ENCODE data around the gene MRPL30.

MRPL30 gene

GRCh38 chr2:99171377-99172140 lies 9.4 kb upstream of the MRPL30 start:
- TF ChIP-seq CEBPB (IDR thresholded peaks at IDR 0.05) = no peak
- TF ChIP-seq TEAD4 (IDR thresholded peaks at IDR 0.05) = no peak
- no peak for TF ChIP-seq YY1 (IDR thresholded peaks at IDR 0.05; ENCODE audit: low read depth)
- TF ChIP-seq NFIC (IDR thresholded peaks at IDR 0.05) = no peak
- TF ChIP-seq RAD21 (IDR thresholded peaks at IDR 0.05; ENCODE audit: low read depth) = no peak
- TF ChIP-seq ZBTB7A (IDR thresholded peaks at IDR 0.05; ENCODE audit: low read depth) = no peak
- no peak for TF ChIP-seq CREB1 (IDR thresholded peaks at IDR 0.05; ENCODE audit: low read depth)
- TF ChIP-seq, protein P1, sequence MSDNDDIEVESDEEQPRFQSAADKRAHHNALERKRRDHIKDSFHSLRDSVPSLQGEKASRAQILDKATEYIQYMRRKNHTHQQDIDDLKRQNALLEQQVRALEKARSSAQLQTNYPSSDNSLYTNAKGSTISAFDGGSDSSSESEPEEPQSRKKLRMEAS (IDR thresholded peaks at IDR 0.05) = no peak
- TF ChIP-seq, protein P2, sequence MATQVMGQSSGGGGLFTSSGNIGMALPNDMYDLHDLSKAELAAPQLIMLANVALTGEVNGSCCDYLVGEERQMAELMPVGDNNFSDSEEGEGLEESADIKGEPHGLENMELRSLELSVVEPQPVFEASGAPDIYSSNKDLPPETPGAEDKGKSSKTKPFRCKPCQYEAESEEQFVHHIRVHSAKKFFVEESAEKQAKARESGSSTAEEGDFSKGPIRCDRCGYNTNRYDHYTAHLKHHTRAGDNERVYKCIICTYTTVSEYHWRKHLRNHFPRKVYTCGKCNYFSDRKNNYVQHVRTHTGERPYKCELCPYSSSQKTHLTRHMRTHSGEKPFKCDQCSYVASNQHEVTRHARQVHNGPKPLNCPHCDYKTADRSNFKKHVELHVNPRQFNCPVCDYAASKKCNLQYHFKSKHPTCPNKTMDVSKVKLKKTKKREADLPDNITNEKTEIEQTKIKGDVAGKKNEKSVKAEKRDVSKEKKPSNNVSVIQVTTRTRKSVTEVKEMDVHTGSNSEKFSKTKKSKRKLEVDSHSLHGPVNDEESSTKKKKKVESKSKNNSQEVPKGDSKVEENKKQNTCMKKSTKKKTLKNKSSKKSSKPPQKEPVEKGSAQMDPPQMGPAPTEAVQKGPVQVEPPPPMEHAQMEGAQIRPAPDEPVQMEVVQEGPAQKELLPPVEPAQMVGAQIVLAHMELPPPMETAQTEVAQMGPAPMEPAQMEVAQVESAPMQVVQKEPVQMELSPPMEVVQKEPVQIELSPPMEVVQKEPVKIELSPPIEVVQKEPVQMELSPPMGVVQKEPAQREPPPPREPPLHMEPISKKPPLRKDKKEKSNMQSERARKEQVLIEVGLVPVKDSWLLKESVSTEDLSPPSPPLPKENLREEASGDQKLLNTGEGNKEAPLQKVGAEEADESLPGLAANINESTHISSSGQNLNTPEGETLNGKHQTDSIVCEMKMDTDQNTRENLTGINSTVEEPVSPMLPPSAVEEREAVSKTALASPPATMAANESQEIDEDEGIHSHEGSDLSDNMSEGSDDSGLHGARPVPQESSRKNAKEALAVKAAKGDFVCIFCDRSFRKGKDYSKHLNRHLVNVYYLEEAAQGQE (IDR thresholded peaks at IDR 0.05; ENCODE audit: low read depth) = no peak
- no peak for TF ChIP-seq EP300 (IDR thresholded peaks at IDR 0.05; ENCODE audit: borderline replicate concordance)
- TF ChIP-seq EGR1 (IDR thresholded peaks at IDR 0.05) = no peak
- TF ChIP-seq, protein P3, sequence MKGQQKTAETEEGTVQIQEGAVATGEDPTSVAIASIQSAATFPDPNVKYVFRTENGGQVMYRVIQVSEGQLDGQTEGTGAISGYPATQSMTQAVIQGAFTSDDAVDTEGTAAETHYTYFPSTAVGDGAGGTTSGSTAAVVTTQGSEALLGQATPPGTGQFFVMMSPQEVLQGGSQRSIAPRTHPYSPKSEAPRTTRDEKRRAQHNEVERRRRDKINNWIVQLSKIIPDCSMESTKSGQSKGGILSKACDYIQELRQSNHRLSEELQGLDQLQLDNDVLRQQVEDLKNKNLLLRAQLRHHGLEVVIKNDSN (IDR thresholded peaks at IDR 0.05) = no peak
- TF ChIP-seq FOXM1 (IDR thresholded peaks at IDR 0.05; ENCODE audit: borderline replicate concordance, low read depth) = no peak
- TF ChIP-seq TAF1 (IDR thresholded peaks at IDR 0.05; ENCODE audit: low read depth) = no peak
- TF ChIP-seq TCF12 (IDR thresholded peaks at IDR 0.05; ENCODE audit: low read depth) = no peak

GRCh38 chr2:99181624-99182000 lies 628 bp downstream of the MRPL30 start:
- TF ChIP-seq NFIC (IDR thresholded peaks at IDR 0.05) (no peak), RAD21 (IDR thresholded peaks at IDR 0.05; ENCODE audit: low read depth) (no peak), ZBTB7A (IDR thresholded peaks at IDR 0.05; ENCODE audit: low read depth) (no peak), EGR1 (IDR thresholded peaks at IDR 0.05) (no peak), TAF1 (IDR thresholded peaks at IDR 0.05; ENCODE audit: low read depth) (no peak), FOXM1 (IDR thresholded peaks at IDR 0.05; ENCODE audit: borderline replicate concordance, low read depth) (no peak)
- TF ChIP-seq, protein P1 (IDR thresholded peaks at IDR 0.05) = no peak
- TF ChIP-seq, protein P2 (IDR thresholded peaks at IDR 0.05; ENCODE audit: low read depth) = no peak
- TF ChIP-seq, protein P3 (IDR thresholded peaks at IDR 0.05) = no peak

- TF ChIP-seq NFIC (IDR thresholded peaks at IDR 0.05) (no peak), EGR1 (IDR thresholded peaks at IDR 0.05) (no peak), RAD21 (IDR thresholded peaks at IDR 0.05; ENCODE audit: low read depth) (no peak), CEBPB (IDR thresholded peaks at IDR 0.05) (peak; percentile 75)
Measured at GRCh38 chr2:99183025-99183424, 2.0 kb downstream of the MRPL30 start.

GRCh38 chr2:99184811-99185210 lies 3.8 kb downstream of the MRPL30 start:
- TF ChIP-seq TCF12 (IDR thresholded peaks at IDR 0.05; ENCODE audit: low read depth) (0 out of 2 replicates have a peak, but pooled peaks have one; percentile 25), TAF1 (IDR thresholded peaks at IDR 0.05; ENCODE audit: low read depth) (no peak)

DNA sequence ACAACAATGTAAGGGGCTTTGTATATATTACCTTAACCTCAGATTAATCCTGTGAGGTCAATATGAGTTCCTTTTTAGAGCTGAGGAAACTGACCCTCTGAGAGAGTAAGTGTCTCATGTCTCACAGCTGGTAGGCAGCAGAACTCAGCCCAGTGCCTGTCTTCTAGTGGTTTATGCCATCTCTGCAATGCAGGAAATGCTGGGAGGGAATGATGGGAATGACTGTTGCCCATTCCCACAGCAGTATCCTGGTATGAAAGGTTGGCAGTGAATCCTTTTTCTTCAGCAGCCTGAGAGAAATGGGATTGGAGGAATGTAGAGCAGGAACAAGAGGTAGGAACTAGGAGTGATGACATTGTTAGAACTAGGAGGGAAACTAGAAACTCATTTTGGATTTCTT lies 6.0 kb downstream of the MRPL30 start:
- TF ChIP-seq NFIC (IDR thresholded peaks at IDR 0.05) = no peak
- no peak for TF ChIP-seq TCF12 (IDR thresholded peaks at IDR 0.05; ENCODE audit: low read depth)
- TF ChIP-seq, protein P3 (IDR thresholded peaks at IDR 0.05) = no peak
- no peak for TF ChIP-seq FOXM1 (IDR thresholded peaks at IDR 0.05; ENCODE audit: borderline replicate concordance, low read depth)
- TF ChIP-seq ZBTB7A (IDR thresholded peaks at IDR 0.05; ENCODE audit: low read depth) = no peak
- no peak for TF ChIP-seq EGR1 (IDR thresholded peaks at IDR 0.05)
- TF ChIP-seq YY1 (IDR thresholded peaks at IDR 0.05; ENCODE audit: low read depth) = no peak
- TF ChIP-seq, protein P1 (IDR thresholded peaks at IDR 0.05) = no peak
- no peak for TF ChIP-seq CREB1 (IDR thresholded peaks at IDR 0.05; ENCODE audit: low read depth)
- TF ChIP-seq CEBPB (IDR thresholded peaks at IDR 0.05) = no peak
- no peak for TF ChIP-seq TAF1 (IDR thresholded peaks at IDR 0.05; ENCODE audit: low read depth)
- TF ChIP-seq EP300 (IDR thresholded peaks at IDR 0.05; ENCODE audit: borderline replicate concordance) = no peak

Measured in Ishikawa (cell line).